H1 (cell line): ENCODE results near the gene CD180. TPM values are rescaled to one million over a fixed set of nuclear protein-coding genes. Genes with fewer than 3 reads are reported as not detected.

Source experiments
- TEAD4 ChIP-seq: IDR thresholded peaks from 2 replicates; pipeline ENCODE4 v1.6.1; 2012; ENCODE audit warnings: low read depth, low read length, inconsistent platforms, mixed read lengths
- polyA plus RNA-seq, 7 experiments: library from polyadenylated mRNA; depleted of rRNA in 3 of 7; stranded (reverse) in 5 of 7; unstranded in 2 of 7; fragments of >200 nt in 5 of 7; fragments of 200-250 nt in 2 of 7; gene quantifications; 1 replicate in 5 of 7; 2 replicates in 1 of 7; 4 replicates in 1 of 7; pipeline versions ENCODE4 v1.2.1 to v1.2.3, GENCODE V29; 2011 to 2013; ENCODE audit warnings: missing spikeins in 2 of 7, mixed read lengths in 2 of 7
- total RNA-seq: library from RNA; stranded (reverse); fragmentation: NEBNext Ultra II Directional; extraction: Animal tissue kit (Norgen Biotek cat#: 25700); gene quantifications from 2 replicates; pipeline ENCODE4 v1.2.1, GENCODE V29; 2021

The CD180 gene
- total and polyA plus RNA-seq, 2 of the 8 experiments (the other 6 are each of a cell fraction or from before 2014, with no cell fraction given) = not detected

- no peak for TF ChIP-seq TEAD4
Measured at GRCh38 chr5:67204821-67205220, 8.2 kb upstream of the CD180 start (continued).
